DMS53 treated with DMSO at 0.1 percent for 48 hours (cell line): ENCODE measurements around the gene CSTPP1.
"Not testable (repeated sequence)": the region's sequence is repeated elsewhere in the genome, so short reads cannot be mapped to it uniquely, and the experiment has no call there.

ENCODE experiments used
- DNase-seq: peaks from one replicate; lab custom pipeline; 2025; ENCODE audit not compliant: unreplicated experiment; lab: John Stamatoyannopoulos, UW

Gene CSTPP1

DNA sequence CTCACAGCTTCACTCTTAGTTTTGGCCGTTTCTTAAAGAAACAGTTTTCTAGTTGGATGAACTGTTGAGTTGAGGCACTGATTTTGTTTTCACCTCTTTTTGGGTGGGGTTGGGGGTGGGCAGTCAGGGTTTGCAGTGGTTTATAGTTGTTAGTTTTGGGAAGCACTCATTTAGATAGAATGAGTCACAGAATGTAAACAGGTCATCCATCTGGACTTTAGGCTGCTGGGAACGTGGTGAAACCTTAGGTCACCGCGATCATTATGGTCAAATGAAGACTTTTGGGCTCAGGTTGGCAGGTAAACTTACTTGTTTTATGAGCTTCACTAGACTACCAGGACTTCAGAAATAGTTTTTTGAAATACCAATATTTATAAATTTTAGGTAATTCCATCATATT lies 48.4 kb downstream of the CSTPP1 start:
- no peak for DNase-seq

DNA sequence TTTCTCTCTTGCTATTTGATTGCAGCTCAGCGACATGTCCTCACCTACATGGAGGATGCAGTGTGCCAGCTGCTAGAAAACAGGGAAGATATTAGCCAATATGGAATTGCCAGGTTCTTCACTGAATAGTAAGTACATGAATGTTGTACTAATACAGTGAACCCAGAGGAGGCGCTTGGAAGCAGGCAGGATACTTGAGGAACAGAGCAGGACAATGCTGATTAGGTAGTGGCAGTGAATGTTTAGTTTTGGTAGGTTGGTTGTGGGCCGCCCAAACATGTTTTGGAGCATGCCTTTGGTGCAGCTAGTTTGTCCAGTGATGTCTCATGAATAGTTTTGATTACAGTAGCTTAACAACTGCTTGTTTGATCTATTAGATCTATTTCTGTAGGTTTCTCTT lies 50.6 kb downstream of the CSTPP1 start:
- no peak for DNase-seq

DNA sequence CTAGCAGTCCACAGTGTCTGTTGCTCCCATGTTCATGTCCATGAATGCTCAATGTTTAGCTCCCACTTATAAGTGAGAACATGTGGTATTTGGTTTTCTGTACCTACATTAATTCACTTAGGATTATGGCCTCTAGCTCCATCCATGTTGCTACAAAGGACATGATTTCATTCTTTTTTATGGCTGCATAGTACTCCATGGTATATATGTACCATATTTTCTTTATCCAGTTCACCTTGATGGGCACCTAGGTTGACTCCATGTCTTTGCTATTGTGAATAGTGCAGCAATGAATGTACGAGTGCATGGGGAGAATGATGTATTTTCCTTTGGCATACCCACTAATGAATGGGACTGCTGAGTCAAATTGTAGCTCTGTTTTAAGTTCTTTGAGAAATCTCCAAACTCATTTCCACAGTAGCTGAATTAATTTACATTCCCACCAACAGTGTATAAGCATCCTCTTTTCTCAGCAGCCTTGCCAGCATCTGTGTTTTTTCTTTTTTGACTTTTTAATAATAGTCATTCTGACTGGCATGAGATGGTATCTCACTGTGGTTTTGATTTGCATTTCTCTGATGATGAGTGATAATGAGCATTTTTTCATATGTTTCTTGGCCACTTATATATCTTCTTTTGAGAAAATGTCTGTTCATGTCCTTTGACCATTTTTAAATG lies 53.4 kb downstream of the CSTPP1 start:
- not testable (repeated sequence) for DNase-seq

DNA sequence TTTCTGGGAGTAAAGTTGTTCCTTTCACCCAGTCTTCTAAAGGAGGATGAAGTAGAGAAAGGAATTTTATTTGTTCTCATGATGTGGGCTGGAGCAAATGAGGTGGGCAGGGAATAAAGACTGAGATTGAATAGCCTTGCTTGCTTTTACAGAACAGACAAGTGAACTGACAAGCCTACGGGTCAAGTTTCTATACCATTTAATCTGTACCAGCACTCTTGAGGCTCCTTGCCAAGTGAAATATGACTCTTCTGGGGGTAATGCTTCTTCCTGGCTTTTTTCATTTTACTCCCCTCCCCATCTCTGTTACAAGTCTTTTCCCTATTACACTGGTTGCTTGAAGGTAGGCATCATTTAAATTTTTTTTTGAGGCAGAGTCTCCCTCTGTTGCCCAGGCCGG lies 54.8 kb downstream of the CSTPP1 start:
- no peak for DNase-seq

DNA sequence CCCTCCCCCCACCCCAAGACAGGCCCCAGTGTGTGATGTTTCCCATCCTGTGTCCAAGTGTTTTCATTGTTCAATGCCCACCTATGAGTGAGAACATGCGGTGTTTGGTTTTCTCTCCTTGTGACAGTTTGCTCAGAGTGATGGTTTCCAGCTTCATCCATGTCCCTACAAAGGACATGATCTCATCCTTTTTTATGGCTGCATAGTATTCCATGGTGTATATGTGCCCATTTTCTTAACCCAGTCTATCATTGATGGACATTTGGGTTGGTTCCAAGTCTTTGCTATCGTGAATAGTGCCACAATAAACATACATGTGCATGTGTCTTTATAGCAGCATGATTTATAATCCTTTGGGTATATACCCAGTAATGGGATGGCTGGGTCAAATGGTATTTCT lies 55.8 kb downstream of the CSTPP1 start:
- DNase-seq: not testable (repeated sequence)

DNA sequence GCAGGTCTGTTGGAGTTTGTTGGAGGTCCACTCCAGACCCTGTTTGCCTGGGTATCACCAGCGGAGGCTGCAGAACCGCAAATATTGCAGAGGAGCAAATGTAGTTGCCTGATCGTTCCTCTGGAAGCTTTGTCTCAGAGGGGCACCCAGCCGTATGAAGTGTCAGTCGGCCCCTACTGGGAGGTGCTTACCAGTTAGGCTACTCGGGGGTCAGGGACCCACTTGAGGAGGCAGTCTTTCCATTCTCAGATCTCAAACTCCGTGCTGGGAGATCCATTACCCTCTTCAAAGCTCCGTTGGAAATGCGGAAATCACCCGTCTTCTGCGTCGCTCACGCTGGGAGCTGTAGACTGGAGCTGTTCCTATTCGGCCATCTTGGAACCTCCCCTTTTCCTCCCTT lies 61.2 kb downstream of the CSTPP1 start:
- DNase-seq: not testable (repeated sequence)

DNA sequence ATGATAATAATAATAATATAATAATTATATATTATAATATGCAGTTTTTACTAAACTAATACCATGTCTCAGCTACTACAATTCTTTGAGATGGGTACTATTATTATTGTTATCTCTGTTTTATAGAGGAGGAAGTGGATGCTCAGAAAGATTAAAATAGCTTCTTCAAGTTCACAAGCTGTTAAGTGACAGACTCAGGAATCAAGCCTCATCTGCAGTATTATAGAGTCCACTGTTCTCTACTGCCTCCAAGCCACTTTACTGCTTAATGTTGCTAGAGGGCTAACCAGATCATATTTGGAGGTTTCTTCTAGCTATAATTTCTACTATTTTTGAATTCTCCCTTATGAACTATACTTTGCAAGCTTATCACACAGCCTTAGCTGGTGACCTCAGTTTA lies 62.7 kb downstream of the CSTPP1 start:
- no peak for DNase-seq

DNA sequence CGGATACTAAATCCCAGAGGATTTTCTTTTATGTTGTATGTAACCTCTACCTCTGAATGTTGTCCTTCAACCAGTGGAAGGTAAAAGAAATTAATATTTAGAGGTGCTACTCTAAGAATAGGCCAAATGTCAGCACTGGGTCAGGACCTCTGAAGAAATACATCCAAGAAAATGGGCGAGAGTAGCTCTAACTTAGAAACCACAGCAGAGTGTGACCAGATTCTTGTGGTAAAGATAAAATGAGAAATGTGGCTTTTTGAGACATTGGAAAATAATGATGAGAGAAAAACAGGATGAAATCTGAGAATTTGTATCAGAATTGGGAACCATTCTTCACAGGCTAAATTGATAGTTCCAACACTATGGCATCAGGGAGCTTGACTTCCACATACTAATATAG lies 63.5 kb downstream of the CSTPP1 start:
- no peak for DNase-seq

DNA sequence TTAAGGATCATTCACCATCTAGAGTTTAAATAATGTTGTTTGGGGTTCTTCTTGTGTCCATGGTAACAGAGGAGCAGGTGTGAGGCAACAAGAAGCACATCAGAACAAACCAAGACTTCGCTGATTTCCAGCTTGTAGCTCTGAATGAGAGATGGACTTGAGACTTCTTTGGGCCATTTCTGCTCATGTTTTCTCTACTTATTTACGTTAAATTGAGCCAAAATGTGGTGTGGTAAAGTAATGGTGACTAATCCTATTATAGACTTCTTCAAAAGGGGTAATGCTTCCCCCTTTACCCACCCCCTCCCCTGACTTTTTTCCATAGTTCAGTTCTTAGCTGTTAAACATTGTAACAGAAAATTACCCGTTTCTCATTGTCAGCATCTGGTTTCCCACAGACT lies 65.2 kb downstream of the CSTPP1 start:
- DNase-seq: no peak

DNA sequence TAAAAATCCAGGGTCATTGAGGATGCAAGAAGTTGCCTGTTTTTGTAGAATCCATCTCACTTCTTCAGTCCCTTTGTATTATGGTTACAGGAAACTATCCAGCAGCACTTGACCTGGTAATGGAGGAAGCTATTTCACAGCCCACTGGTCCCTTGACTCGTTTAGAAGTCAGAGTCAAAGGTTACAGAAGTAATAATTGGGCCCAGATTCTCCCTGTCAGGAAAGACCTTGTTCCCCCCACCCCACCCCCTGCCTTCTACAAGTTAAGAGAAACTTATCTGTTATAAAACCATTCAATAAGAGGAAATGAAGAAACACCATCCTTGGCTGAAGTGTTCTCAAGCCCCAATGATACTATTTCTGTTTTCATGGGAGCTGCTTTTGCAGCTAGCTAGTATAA lies 65.8 kb downstream of the CSTPP1 start:
- no peak for DNase-seq

DNA sequence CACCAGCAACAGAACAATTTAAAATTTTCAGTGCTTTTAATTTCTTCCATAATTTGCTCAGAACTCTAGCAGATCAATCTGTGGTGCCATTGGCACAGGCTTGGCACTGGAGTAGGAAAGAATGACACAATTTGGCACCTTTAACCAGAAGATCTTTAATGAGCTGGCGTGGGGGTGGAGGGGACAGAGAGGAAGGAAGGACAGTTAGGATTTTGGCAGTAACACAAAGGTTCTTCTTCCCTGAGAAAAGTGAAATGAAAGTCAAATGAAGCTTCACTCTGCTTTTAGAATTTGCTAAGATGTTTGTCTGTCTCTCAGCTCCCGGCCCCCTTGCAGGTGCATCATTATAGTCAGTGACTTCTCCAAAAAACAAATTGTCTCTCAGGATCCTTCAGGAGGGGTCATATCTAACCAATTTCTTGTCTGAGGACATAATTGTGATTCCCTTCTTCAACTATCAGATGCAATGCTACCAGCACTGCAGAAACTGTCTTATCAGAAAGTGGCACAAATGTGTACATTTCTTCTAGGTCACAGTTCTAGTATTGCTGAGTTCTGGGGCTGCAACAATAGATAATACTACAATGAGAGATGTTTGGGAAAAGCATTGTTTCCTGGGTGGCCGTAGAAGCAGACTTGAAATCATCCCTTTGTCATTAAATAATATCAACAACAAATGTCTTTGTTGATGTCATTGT lies 66.8 kb downstream of the CSTPP1 start:
- no peak for DNase-seq

DNA sequence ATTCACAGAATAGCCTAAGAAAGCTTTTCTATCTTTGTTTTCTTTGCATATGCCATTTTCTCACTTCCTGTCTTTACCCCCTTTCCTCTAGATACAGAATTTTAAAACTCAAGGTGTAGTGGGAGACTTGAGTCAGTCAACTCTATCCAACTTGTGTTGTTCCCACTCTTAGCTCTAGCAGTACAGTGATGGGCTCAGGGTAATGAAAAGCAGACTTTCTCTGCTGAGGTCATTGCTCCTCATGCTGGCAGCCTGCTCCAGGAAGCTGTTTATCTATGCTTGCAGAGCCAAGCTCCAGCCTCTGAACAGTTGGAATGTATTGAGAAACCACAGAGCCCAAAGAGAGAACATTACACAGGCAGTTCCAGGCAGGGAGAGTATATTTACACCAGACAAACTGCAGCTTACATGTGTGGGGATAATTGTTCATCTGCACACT lies 68.1 kb downstream of the CSTPP1 start:
- DNase-seq: peak; percentile 7

DNA sequence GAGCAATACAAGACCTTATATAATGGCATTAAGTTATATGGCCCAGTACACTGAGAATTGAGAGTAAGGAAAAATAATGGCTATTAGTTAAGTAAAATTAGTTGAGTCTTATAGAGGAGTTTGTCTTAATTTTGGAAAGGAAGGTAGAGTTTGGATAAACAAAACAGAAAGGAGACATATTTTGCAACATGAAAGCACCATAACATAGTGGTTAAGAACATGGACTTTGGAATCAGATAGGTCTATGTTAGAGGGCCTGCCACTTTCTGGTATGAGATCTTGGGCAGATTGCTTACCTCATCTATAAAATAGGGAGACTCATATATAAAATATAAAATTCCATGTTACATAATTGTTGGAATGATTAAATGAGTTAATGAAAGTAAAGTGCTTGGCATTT lies 68.9 kb downstream of the CSTPP1 start:
- no peak for DNase-seq

DNA sequence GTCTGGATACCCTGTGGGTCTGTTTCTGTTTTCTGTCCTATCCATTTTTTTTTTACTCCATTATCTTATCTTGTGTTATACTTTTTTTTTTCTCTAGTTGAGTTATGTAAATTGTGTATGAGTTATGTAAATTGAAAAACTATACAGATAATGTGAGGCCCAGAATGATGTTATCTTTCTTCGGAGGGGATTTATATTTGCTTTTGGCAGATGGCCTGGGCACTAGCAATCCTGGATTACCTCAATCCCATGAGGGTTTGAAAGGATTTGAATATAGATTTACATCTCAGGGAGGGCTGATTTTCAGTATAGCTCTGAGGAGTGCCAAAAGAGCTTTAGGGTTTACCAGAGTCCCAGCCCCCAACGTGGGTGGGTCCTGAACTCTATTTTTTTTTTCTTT lies 71.0 kb downstream of the CSTPP1 start:
- no peak for DNase-seq

DNA sequence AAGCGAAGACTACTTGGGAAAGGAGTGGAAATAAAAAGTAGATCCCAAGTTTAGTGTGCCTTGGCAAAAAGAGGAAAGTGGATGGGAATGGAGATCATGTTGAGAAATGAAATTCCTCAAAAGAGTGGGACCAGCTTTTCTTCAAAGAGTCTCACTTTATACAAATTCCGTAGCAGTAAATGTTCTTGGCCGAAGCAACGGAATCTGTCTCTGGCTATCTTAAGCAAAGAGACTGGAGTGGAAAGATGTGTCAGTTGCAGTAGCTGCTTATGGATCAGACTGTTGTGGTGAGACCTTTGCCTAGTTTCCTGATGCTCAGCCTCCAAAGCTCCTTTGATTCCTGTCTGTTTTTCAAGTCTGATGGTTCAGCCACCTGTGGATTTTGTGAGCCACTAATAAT lies 73.6 kb downstream of the CSTPP1 start:
- DNase-seq: no peak

DNA sequence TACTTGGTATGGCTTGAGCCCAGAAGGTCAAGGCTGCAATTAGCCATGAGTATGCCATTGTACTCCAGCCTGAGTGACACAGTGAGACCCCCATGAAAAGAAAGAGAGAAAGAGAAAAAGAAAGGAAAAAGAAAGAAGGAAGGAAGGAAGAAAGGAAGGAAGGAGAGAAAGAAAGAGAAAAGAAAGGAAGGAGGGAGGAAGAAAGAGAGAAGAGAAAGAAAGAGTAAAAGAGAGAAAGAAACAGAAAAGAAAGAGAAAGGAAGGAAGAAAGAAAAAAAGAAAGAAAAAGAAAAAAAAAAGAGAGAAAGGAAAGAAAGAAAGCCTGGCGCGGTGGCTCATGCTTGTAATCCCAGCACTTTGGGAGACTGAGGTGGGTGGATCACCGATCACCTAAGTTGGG lies 77.5 kb downstream of the CSTPP1 start:
- DNase-seq: no peak

DNA sequence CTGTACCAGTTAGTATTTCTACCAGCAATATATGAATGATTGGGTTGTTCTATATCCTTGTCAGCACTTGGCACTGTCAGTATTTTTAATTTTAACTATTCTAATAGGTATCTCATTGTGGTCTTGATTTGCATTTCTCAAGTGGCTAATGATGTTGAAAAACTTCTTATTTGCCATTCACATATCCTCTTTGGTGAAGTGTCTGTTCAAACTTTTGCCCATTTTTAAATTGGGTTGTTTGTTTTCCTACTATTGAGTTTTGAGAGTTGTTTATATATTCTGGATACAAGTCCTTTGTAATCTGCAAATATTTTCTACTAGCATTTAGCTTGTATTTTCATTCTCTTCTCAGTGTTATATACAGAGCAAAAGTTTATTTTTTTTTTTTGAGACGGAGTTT lies 82.1 kb downstream of the CSTPP1 start:
- DNase-seq: no peak

DNA sequence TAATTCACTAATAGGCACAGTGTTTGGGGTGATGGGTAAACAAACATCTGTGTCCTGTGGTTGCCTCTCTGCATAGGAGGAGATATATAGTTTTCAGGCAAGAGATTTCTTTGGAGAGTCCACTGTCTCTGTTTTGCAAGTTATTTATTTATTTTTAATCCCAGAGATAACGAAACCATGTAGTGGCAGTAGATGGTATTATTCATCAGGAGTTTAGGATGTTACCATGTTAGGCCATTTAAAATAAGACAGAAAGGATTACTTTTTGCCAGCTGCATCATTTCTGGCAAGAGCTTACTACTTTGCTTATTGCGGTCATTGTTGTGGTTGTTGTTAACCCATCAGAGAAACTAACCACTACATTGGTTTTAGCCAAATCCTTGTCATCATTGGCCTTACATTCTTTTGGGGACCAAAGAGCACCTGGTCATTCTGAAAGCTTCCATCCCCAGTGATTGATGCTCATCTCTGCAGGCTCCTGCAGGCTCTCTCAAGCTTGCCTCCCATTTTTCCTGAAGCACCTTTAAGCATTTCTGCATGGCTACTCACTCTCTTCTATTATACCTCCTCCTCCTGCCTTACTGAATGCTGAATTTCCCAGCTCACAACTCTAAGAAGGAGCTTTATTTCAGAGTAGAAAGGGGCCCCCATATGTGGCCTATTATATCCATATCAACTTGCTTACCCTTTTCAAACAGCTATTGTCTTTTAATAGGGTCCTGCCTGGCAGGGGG lies 84.4 kb downstream of the CSTPP1 start:
- DNase-seq: no peak

DNA sequence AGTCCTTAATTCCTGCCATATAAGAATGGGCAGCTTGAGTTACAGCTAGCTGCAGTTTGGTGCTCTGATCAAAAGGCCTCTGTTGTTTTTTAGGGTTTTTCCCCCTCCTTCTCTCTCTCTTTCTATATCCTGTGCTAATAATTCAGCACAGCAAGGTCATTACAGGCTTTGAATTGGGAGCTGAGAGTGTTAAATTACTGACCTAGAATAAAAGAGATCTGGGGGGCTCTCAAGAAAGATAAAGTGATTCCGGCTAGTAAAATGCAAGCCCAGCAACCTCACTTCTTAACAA lies 84.9 kb downstream of the CSTPP1 start:
- no peak for DNase-seq

DNA sequence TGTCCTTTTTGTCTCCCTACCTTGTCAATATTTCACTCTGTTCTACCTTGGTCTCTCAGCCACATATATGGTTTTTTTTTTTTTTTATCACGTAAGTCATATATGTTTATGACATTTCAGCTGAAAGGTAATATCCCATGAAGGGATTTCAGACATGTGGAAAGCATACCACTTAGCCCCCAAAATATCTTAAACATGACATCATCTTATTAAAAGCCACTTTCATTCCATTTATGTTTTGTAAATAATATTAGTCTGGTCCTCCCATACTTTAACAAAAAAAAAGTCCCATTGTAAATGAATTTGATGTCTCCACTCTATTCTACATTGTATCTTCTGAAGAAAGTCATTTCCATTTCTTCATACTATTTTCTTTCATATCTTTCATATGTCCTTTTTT lies 85.4 kb downstream of the CSTPP1 start:
- DNase-seq: no peak

DNA sequence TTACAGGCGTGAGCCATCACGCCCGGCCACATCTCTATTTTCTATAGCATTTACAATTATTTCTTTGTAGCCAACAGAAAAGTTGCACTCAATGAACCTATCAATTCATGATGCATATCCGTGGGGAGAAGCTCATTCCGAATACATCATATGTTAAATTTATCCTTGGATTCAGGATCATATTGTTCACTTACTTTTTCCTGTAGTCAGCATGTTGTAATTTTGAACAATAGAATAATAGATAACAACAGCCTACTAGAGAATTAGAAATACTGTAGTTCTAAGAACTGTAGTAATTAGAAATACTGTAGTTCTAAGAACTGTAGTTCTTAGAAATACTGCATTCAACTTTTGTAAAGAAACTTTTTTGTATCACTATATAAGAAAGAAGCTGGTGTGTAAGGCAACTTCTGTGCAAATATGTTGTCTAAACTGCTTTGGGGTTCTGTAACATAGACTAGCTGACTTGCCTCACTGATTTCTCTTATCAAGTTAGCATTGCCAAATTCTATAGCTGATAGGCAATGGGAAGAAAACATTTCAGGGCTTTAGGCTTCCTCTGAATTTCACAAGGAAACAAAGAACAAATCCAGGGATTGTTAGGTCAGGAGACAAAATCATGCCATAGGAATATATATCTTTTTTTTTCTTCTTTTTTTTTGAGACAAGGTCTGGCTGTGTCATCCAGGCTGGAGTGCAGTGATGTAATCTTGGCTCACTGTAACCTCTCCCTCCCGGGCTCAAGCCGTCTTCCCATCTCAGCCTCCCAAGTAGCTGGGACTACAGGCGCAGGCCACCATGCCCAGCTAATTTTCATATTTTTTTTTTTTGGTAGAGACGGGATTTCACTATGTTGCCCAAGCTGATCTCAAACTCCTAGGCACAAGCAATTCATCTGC lies 91.9 kb downstream of the CSTPP1 start:
- no peak for DNase-seq
